ENCODE data around the gene RPL21.
A peak's percentile ranks its signal among the peaks of the same experiment; 100 is the strongest.
"Not testable (repeated sequence)": the region's sequence is repeated elsewhere in the genome, so short reads cannot be mapped to it uniquely, and the experiment has no call there.

RPL21 gene

GRCh38 chr13:27290715-27291114, 39.4 kb downstream of the RPL21 start:
- DNase-seq: no peak

GRCh38 chr13:27291967-27292366, 40.6 kb downstream of the RPL21 start:
- not testable (repeated sequence) for DNase-seq

- no peak for DNase-seq
Measured at GRCh38 chr13:27293076-27293691, 41.8 kb downstream of the RPL21 start.

GRCh38 chr13:27293873-27294515, 42.6 kb downstream of the RPL21 start:
- DNase-seq: no peak

- DNase-seq: no peak
Measured at GRCh38 chr13:27295096-27295495, 43.7 kb downstream of the RPL21 start.

- DNase-seq: no peak
Measured at GRCh38 chr13:27295660-27296059, 44.3 kb downstream of the RPL21 start.

GRCh38 chr13:27296496-27296895, 45.1 kb downstream of the RPL21 start:
- DNase-seq: no peak

GRCh38 chr13:27298849-27299248, 47.5 kb downstream of the RPL21 start:
- no peak for DNase-seq

- DNase-seq: not testable (repeated sequence)
Measured at GRCh38 chr13:27300406-27300805, 49.0 kb downstream of the RPL21 start.

GRCh38 chr13:27300941-27301586, 49.7 kb downstream of the RPL21 start:
- no peak for DNase-seq

GRCh38 chr13:27302643-27303262, 51.4 kb downstream of the RPL21 start:
- DNase-seq: peak in 1 of 4 experiments; percentile 18

GRCh38 chr13:27304099-27304498, 52.7 kb downstream of the RPL21 start:
- DNase-seq: no peak

- no peak for DNase-seq
Measured at GRCh38 chr13:27304611-27305010, 53.3 kb downstream of the RPL21 start.
